NCI-H2029 (cell line): ENCODE measurements around the gene BCL11B.
A peak's percentile ranks its signal among the peaks of the same experiment; 100 is the strongest.

Experiments used
- DNase-seq: peaks from one replicate; lab custom pipeline; 2025; lab: John Stamatoyannopoulos, UW

Gene BCL11B

GRCh38 chr14:99181804-99182520, 90.0 kb downstream of the BCL11B start:
- DNase-seq = no peak

- DNase-seq = no peak
Measured at GRCh38 chr14:99181241-99181640, 90.8 kb downstream of the BCL11B start.

GRCh38 chr14:99179946-99180345, 92.1 kb downstream of the BCL11B start:
- no peak for DNase-seq

- DNase-seq = no peak
Measured at GRCh38 chr14:99179506-99179905, 92.5 kb downstream of the BCL11B start.

- DNase-seq = no peak
Measured at GRCh38 chr14:99177886-99178835, 93.8 kb downstream of the BCL11B start.

- no peak for DNase-seq
Measured at GRCh38 chr14:99177046-99177655, 94.8 kb downstream of the BCL11B start.

GRCh38 chr14:99176156-99176945, 95.6 kb downstream of the BCL11B start:
- no peak for DNase-seq

- no peak for DNase-seq
Measured at GRCh38 chr14:99175331-99176155, 96.5 kb downstream of the BCL11B start.

- no peak for DNase-seq
Measured at GRCh38 chr14:99174770-99175319, 97.2 kb downstream of the BCL11B start.

- no peak for DNase-seq
Measured at GRCh38 chr14:99174081-99174769, 97.8 kb downstream of the BCL11B start.

- DNase-seq = no peak
Measured at GRCh38 chr14:99173506-99173905, 98.5 kb downstream of the BCL11B start.

- DNase-seq = no peak
Measured at GRCh38 chr14:99173086-99173485, 98.9 kb downstream of the BCL11B start.

- no peak for DNase-seq
Measured at GRCh38 chr14:99171396-99171795, 100.6 kb downstream of the BCL11B start.

GRCh38 chr14:99169776-99170356, 102.1 kb downstream of the BCL11B start:
- no peak for DNase-seq

GRCh38 chr14:99168330-99168729, 103.7 kb downstream of the BCL11B start:
- no peak for DNase-seq

- DNase-seq = no peak
Measured at GRCh38 chr14:99166506-99166905, 105.5 kb downstream of the BCL11B start.

- DNase-seq = peak; percentile 41
Measured at GRCh38 chr14:99164712-99165111, 107.3 kb downstream of the BCL11B start.

- DNase-seq = no peak
Measured at GRCh38 chr14:99163446-99163845, 108.6 kb downstream of the BCL11B start.
